ENCODE data around the gene HIPK1.

The HIPK1 gene

DNA sequence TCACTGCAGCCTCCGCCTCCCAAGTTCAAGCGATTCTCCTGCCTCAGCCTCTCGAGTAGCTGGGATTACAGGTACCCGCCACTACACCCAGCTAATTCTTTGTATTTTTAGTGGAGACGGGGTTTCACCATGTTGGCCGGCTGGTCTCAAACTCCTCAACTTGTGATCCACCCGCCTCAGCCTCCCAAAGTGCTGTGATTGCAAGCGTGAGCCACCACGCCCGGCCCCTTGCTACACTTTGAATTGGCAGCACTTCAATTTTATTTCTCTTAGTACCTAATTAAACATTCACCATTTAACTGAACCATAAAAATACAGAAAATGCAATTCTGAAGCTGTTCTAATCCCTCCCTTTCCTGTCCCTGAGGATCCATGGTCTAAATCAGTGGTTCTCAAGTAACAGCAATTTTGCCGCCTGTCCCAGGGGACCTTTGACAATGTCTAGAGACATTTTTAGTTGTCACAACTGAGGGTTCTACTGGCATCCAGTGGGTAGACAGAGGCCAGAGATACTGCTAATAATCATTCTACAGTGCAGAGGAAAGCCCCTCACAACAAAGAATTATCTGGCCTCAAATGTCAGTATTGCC, 37.4 kb upstream of the HIPK1 start:
- FAIRE-seq (no peak), DNase-seq (ENCODE audit: insufficient read length, low spot score) (no peak)
- TF ChIP-seq, protein P1, sequence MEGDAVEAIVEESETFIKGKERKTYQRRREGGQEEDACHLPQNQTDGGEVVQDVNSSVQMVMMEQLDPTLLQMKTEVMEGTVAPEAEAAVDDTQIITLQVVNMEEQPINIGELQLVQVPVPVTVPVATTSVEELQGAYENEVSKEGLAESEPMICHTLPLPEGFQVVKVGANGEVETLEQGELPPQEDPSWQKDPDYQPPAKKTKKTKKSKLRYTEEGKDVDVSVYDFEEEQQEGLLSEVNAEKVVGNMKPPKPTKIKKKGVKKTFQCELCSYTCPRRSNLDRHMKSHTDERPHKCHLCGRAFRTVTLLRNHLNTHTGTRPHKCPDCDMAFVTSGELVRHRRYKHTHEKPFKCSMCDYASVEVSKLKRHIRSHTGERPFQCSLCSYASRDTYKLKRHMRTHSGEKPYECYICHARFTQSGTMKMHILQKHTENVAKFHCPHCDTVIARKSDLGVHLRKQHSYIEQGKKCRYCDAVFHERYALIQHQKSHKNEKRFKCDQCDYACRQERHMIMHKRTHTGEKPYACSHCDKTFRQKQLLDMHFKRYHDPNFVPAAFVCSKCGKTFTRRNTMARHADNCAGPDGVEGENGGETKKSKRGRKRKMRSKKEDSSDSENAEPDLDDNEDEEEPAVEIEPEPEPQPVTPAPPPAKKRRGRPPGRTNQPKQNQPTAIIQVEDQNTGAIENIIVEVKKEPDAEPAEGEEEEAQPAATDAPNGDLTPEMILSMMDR (IDR thresholded peaks at IDR 0.05; ENCODE audit: insufficient read depth, missing control alignments) = no peak

DNA sequence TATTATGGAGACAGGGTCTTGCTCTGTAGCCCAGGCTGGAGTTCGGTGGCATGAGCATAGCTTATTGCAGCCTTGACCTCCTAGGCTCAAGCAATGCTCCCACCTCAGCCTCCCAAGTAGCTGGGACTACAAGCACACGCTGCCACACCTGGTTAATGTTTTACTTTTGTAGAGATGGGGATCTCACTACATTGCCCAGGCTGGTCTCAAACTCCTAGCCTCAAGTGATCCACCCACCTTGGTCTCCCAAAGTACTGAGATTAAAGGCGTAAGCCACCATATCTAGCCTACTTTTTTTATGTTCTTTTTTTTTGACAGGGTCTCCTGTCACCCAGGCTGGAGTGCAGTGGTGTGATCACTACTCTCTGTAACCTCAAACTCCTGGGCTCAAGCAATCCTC, 35.9 kb upstream of the HIPK1 start:
- TF ChIP-seq, protein P1 (IDR thresholded peaks at IDR 0.05; ENCODE audit: insufficient read depth, missing control alignments) = no peak
- no peak for FAIRE-seq

DNA sequence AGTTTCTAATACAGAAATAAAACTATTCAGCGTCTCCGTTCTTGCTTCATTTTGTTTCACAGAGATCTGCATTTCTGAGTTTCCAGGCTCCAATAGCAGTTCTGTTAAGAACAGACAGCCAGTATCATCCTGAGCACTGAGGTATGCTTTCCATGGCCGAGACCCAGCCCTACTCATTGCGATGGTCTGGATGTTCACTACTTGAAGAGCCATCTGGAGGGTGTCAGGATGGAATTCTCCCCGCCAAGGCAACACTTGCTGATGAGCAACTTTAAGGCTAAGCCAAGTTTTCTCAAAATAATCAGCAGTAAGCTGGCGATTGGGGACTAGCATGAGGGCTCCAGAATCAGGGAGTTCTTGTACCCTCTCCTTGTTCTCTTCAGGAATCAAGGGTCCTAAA, 34.0 kb upstream of the HIPK1 start:
- DNase-seq (ENCODE audit: insufficient read length, low spot score) = no peak
- TF ChIP-seq, protein P1 (IDR thresholded peaks at IDR 0.05; ENCODE audit: insufficient read depth, missing control alignments) = no peak

More for the DNA sequence above, 35.9 kb upstream of the HIPK1 start:
- DNase-seq (ENCODE audit: insufficient read length, low spot score) = no peak

DNA sequence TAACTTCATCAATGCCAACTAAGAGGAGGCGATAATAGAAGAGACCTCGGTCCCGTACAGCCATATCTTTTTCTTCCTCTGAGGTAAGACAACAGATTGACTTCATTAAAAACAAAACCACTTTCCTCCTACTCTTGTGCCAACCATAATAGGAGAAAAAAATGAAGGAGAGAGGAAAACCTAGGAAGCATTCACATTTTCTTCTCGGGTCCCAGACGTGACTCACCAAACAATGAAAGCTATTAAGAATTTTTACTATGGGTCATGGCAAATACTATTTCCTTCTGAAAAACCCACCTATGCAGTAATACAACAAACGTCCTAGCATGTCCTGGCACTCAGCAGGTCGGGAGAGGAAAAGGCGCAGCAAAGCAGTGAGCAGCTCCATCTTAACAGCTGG, 33.2 kb upstream of the HIPK1 start:
- FAIRE-seq = no peak
- TF ChIP-seq, protein P1 (IDR thresholded peaks at IDR 0.05; ENCODE audit: insufficient read depth, missing control alignments) = no peak
- no peak for DNase-seq (ENCODE audit: insufficient read length, low spot score)

More for the DNA sequence above, 34.0 kb upstream of the HIPK1 start:
- FAIRE-seq = no peak

DNA sequence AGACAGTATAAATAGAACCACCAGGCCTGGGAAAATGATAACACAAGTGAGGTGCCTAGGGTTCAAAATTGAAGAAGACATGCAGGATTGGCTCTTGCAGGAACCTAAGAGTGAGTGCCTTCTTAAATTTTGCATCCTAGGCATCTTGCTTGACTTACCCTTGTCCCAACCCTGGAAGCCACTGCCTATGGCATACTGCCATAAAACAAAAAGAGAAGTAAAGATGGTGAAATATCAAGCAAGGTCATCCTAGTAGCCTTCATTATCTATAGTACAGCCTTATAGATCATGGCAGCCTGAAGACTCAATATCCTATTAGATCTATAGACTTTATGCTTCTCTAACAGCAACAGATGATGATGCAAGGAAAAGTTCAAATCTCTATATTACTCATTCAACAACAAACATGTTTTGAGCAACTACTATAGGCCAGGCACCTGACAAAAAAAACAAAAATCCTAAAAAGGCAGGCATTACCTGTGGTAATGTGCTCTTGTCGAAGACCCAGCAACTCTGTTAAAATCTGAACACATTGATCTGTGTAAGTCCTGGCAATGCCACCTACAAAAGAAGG, 30.8 kb upstream of the HIPK1 start:
- no peak for FAIRE-seq

DNA sequence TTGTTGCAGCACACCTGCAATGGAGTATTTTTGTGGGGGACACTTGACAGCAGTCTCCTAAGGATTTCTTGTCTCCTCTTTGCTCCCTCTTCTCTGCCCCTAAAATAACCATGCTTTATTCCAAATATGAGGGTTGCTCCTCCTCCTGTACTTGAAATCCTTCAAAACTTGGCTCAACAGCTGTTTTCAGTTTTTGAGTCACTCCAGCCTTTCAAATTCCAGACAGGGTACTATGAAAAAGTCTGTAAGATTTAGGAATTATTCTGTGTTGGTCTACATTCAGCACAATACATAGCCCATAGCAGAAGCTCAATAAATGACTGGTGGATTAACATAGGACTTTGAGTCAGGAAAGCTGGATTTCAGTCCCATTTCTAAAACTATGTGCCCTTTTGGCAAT, 30.0 kb upstream of the HIPK1 start:
- no peak for FAIRE-seq
- DNase-seq (ENCODE audit: insufficient read length, low spot score) = no peak
- TF ChIP-seq, protein P1 (IDR thresholded peaks at IDR 0.05; ENCODE audit: insufficient read depth, missing control alignments) = no peak

More for the DNA sequence above, 30.8 kb upstream of the HIPK1 start:
- TF ChIP-seq, protein P1 (IDR thresholded peaks at IDR 0.05; ENCODE audit: insufficient read depth, missing control alignments) = no peak
- DNase-seq (ENCODE audit: insufficient read length, low spot score) = no peak

DNA sequence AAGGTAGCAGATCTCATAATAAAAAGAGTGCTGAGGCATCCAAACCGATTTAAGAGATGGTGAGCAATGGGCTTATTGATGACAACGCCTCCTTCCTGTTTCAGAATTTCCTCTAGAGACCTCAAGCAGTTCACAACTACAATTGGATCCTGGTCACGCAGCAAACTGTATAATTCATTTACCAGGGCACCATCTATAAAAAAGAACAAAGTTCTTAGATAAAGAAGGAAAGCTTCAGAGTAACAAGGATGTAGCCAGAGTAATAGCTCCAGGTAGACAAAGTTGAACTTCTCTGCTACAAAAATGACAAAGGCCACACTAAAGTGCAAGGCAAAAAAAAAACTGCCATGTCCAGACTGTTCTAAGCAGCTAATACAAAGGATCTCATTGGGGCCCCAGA, 27.9 kb upstream of the HIPK1 start:
- FAIRE-seq = no peak
- no peak for DNase-seq (ENCODE audit: insufficient read length, low spot score)
- TF ChIP-seq, protein P1 (IDR thresholded peaks at IDR 0.05; ENCODE audit: insufficient read depth, missing control alignments) = no peak
